OCI-LY3 (cell line): Measurements from ENCODE around the gene SECISBP2.

Experiments used
- H2AFZ ChIP-seq: fragments of 200-600, 300-600 bp; shearing (Covaris generic); 2 replicates; pipeline ENCODE4 v1.6.0; 2014; ENCODE audit warnings: antibody characterized with exemption, low read depth, low read length
- H3K27ac ChIP-seq: fragments of 200-600, 300-600 bp; sonication (generic); 2 replicates; pipeline ENCODE4 v1.5.1; 2014; ENCODE audit warnings: mild to moderate bottlenecking, low read length, moderate library complexity, mixed read lengths
- H3K27me3 ChIP-seq: fragments of 200-600, 300-600 bp; sonication (generic); 2 replicates; pipeline ENCODE4 v1.6.1; 2014; ENCODE audit warnings: low read depth, low read length, mixed read lengths
- H3K36me3 ChIP-seq: fragments of 200-600, 300-600 bp; sonication (generic); replicated peaks from 2 replicates; pipeline ENCODE3; 2014; ENCODE audit warnings: low read depth, low read length, mixed read lengths
- H3K4me1 ChIP-seq: fragments of 300-600, 200-600 bp; sonication (generic); 2 replicates; pipeline ENCODE4 v1.6.1; 2014; ENCODE audit warnings: low read length, mixed read lengths
- H3K4me2 ChIP-seq: fragments of 200-600, 300-600 bp; sonication (generic); 2 replicates; pipeline ENCODE4 v1.6.1; 2014; ENCODE audit warnings: low read length, mixed read lengths
- H3K4me3 ChIP-seq: fragments of 300-600, 200-600 bp; sonication (generic); 2 replicates; pipeline ENCODE4 v1.5.1; 2014; ENCODE audit warnings: antibody characterized with exemption, mild to moderate bottlenecking, low read length, moderate library complexity
- H3K79me2 ChIP-seq: fragments of 300-600, 200-600 bp; shearing (Covaris generic); 2 replicates; pipeline ENCODE4 v1.6.1; 2014; ENCODE audit warnings: mild to moderate bottlenecking, low read length, mixed read lengths
- H3K9ac ChIP-seq: fragments of 300-600, 200-600 bp; shearing (Covaris generic); 2 replicates; pipeline ENCODE4 v1.6.0; 2014; ENCODE audit warnings: mild to moderate bottlenecking, low read length, moderate library complexity
- H3K9me3 ChIP-seq: fragments of 200-600, 300-600 bp; shearing (Covaris generic); 2 replicates; pipeline ENCODE4 v1.6.1; 2014; ENCODE audit warnings: low read length, mixed read lengths; ENCODE audit not compliant: insufficient read depth
- H4K20me1 ChIP-seq: fragments of 200-600, 300-600 bp; sonication (generic); 2 replicates; pipeline ENCODE4 v1.6.1; 2016; ENCODE audit warnings: low read length, mixed read lengths; ENCODE audit not compliant: insufficient read depth
- EZH2phosphoT487 ChIP-seq: fragments of 200-600 bp; shearing (Covaris generic); IDR thresholded peaks from 2 replicates; pipeline ENCODE4 v1.6.1; 2018; ENCODE audit warnings: antibody characterized with exemption, mixed run types, low read depth
- TF ChIP-seq, protein P1 (sequence below): fragments of 200-600, 300-600 bp; sonication (generic); IDR thresholded peaks from 2 replicates; pipeline ENCODE4 v1.5.1; 2014; ENCODE audit warnings: antibody characterized with exemption, low read length, low read depth

The SECISBP2 gene

GRCh38 chr9:89390578-89391116 lies 72.3 kb downstream of the SECISBP2 start:
- TF ChIP-seq, protein P1, sequence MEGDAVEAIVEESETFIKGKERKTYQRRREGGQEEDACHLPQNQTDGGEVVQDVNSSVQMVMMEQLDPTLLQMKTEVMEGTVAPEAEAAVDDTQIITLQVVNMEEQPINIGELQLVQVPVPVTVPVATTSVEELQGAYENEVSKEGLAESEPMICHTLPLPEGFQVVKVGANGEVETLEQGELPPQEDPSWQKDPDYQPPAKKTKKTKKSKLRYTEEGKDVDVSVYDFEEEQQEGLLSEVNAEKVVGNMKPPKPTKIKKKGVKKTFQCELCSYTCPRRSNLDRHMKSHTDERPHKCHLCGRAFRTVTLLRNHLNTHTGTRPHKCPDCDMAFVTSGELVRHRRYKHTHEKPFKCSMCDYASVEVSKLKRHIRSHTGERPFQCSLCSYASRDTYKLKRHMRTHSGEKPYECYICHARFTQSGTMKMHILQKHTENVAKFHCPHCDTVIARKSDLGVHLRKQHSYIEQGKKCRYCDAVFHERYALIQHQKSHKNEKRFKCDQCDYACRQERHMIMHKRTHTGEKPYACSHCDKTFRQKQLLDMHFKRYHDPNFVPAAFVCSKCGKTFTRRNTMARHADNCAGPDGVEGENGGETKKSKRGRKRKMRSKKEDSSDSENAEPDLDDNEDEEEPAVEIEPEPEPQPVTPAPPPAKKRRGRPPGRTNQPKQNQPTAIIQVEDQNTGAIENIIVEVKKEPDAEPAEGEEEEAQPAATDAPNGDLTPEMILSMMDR: no peak
- no peak for TF ChIP-seq EZH2phosphoT487
- Histone ChIP-seq H3K9me3 (no peaks in the 10 kb centered on the region), H2AFZ (no peak overlapping the region), H3K4me3 (no peak overlapping the region), H3K27ac (no peak overlapping the region), H3K9ac (no peak overlapping the region), H4K20me1 (no peaks in the 10 kb centered on the region; the same call in 1 of the 2 replicates), H3K4me2 (no peak overlapping the region), H3K4me1 (no peaks in the 10 kb centered on the region), H3K36me3 (peaks cover 12% of the 10 kb centered on the region), H3K27me3 (no peaks in the 10 kb centered on the region), H3K79me2 (no peaks in the 10 kb centered on the region)

GRCh38 chr9:89391585-89391984 lies 73.3 kb downstream of the SECISBP2 start:
- Histone ChIP-seq H3K27ac (no peak overlapping the region), H3K9me3 (no peaks in the 10 kb centered on the region), H3K27me3 (no peaks in the 10 kb centered on the region), H4K20me1 (no peaks in the 10 kb centered on the region; the same call in 1 of the 2 replicates), H3K4me2 (no peak overlapping the region), H3K79me2 (no peaks in the 10 kb centered on the region), H3K9ac (no peak overlapping the region), H3K36me3 (peaks cover 10% of the 10 kb centered on the region), H2AFZ (no peak overlapping the region), H3K4me3 (no peak overlapping the region), H3K4me1 (no peaks in the 10 kb centered on the region)
- TF ChIP-seq, protein P1: no peak
- no peak for TF ChIP-seq EZH2phosphoT487

DNA sequence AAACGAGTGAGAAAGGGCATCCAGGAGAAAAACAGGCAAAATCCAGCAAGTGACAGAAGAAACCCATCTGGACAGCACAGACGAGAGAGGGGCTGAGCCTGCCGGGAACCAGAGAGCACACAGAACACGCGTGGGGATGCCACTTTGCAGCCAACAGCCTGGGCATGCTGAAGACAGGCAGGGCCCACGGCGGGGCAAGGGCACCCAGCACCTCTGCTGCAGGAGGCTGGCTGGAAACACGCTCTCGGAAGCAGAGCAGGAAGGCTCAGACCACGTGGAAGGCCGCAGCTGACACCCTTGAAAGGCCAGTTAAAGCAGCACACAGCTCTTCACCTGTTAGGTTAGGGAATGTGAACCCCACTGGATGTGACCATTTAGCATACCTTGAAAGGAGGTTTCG lies 76.1 kb downstream of the SECISBP2 start:
- peaks cover 7% of the 10 kb centered on the region for H3K36me3 ChIP-seq
- no peak overlapping the region for H3K4me3 ChIP-seq
- H3K27me3 ChIP-seq: no peaks in the 10 kb centered on the region
- no peaks in the 10 kb centered on the region for H3K4me1 ChIP-seq
- no peaks in the 10 kb centered on the region for H3K9me3 ChIP-seq
- no peak overlapping the region for H2AFZ ChIP-seq
- no peaks in the 10 kb centered on the region for H3K79me2 ChIP-seq
- TF ChIP-seq, protein P1: no peak
- no peak for TF ChIP-seq EZH2phosphoT487
- no peaks in the 10 kb centered on the region; the same call in 1 of the 2 replicates for H4K20me1 ChIP-seq
- no peak overlapping the region for H3K27ac ChIP-seq
- H3K9ac ChIP-seq: no peak overlapping the region
- no peak overlapping the region for H3K4me2 ChIP-seq

DNA sequence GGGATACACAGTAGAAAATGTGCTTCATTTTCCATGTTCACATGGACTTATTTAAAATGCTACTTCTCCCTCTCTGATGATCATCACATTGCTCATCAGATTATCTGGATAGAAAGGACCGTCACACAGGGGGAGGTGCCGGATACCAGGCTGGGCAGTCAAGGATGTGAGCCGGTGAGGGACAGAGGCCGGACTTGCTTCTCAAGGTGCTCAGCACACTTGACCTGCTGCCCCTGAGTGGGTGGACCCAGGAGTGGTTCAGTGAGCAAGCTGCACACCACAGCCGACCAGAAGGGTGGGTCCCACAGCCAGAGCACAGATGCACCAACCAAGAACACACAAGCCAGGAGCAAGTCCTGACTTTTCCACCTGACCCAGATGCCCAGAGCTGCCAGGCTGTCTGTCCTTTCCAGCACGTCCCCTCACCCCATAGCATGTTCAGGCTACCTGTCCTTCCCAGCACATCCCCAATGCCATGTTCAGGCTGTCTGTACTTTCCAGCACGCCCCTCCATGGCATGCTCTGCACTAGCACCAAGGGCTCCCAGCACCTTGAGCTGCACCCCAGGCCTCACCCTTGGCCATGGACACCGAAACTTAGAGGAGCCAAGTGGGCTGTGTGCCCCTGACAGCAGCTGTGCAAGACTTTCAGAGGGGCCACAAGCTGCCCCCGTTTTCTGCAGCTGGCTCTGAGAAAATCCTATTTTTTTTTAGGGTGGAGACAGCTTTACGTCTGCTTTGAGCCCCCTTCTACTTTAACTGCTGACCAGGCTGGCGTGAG lies 77.8 kb downstream of the SECISBP2 start:
- Histone ChIP-seq H4K20me1 (no peaks in the 10 kb centered on the region; the same call in 1 of the 2 replicates), H2AFZ (no peak overlapping the region), H3K4me1 (peaks cover 11% of the 10 kb centered on the region), H3K4me3 (no peak overlapping the region), H3K9ac (no peak overlapping the region), H3K79me2 (no peaks in the 10 kb centered on the region), H3K36me3 (peaks cover 7% of the 10 kb centered on the region), H3K9me3 (no peaks in the 10 kb centered on the region), H3K27ac (no peak overlapping the region), H3K4me2 (no peak overlapping the region), H3K27me3 (no peaks in the 10 kb centered on the region)
- no peak for TF ChIP-seq EZH2phosphoT487
- TF ChIP-seq, protein P1: no peak
